SK-N-SH (cell line): Measurements from ENCODE around the gene TFPI. TPM values are rescaled to one million over a fixed set of nuclear protein-coding genes. Genes with fewer than 3 reads are reported as not detected.

Experiments used
- CTCF ChIA-PET: fragments of 300-600, 350-600 bp; formaldehyde crosslinking; extraction: SDS; loops from one replicate; lab custom pipeline; 2021; lab: Yijun Ruan, JAX
- POLR2A ChIA-PET: fragments of 350-600 bp; sonication (Branson Sonifier 250); formaldehyde crosslinking; extraction: SDS; loops from one replicate; lab custom pipeline; 2020; ENCODE audit warnings: antibody characterized with exemption, inconsistent platforms; lab: Yijun Ruan, JAX
- DNase-seq: peaks from one replicate; pipeline ENCODE4 v3.0.0; 2012
- H2AFZ ChIP-seq: fragments of 200-600 bp; sonication (generic); 2 replicates; pipeline ENCODE4 v1.8.1; 2016; ENCODE audit warnings: antibody characterized with exemption, mild to moderate bottlenecking, low read depth
- H3F3A ChIP-seq: fragments of 200-600 bp; sonication (generic); replicated peaks from 2 replicates; pipeline ENCODE3; 2016; ENCODE audit warnings: antibody characterized with exemption, mild to moderate bottlenecking; ENCODE audit not compliant: insufficient read depth
- H3K27ac ChIP-seq, 2 experiments: fragments of 200-500 bp in 1 of 2; fragments of 200-600 bp in 1 of 2; sonication (Bioruptor generic) in 1 of 2; sonication (generic), shearing (Covaris generic) in 1 of 2; 2 replicates each; pipeline versions ENCODE4 v1.5.1 to v1.6.1; 2014 to 2016; ENCODE audit warnings: low read depth in 2 of 2, inconsistent platforms in 1 of 2, low read length in 1 of 2, mild to moderate bottlenecking in 1 of 2, mixed read lengths in 1 of 2
- H3K27me3 ChIP-seq: fragments of 200-600 bp; sonication (generic), shearing (Covaris generic); 2 replicates; pipeline ENCODE4 v1.6.1; 2016; ENCODE audit warnings: mixed run types; ENCODE audit not compliant: insufficient read depth
- H3K36me3 ChIP-seq, 2 experiments: fragments of 200-500 bp in 1 of 2; fragments of 200-600 bp in 1 of 2; sonication (Bioruptor generic) in 1 of 2; sonication (generic) in 1 of 2; replicated peaks in 1 of 2; 2 replicates each; pipeline versions ENCODE3 to v1.5.1; 2014 to 2016; ENCODE audit warnings: low read length in 1 of 2, mild to moderate bottlenecking in 1 of 2; ENCODE audit not compliant: insufficient read depth in 2 of 2, control insufficient read depth in 1 of 2
- H3K4me1 ChIP-seq, 2 experiments: fragments of 200-500 bp in 1 of 2; fragments of 200-600 bp in 1 of 2; sonication (Bioruptor generic) in 1 of 2; sonication (generic), shearing (Covaris generic) in 1 of 2; 2 replicates each; pipeline versions ENCODE4 v1.5.1 to v1.6.1; 2014 to 2016; ENCODE audit warnings: low read depth in 1 of 2, low read length in 1 of 2, mixed run types in 1 of 2; ENCODE audit not compliant: insufficient read depth in 2 of 2, control insufficient read depth in 1 of 2
- H3K4me2 ChIP-seq: fragments of 200-600 bp; sonication (generic), shearing (Covaris generic); 2 replicates; pipeline ENCODE4 v1.6.1; 2017; ENCODE audit warnings: mixed run types
- H3K4me3 ChIP-seq, 2 experiments: fragments of 200-500 bp in 1 of 2; fragments of 200-600 bp in 1 of 2; sonication (Bioruptor generic) in 1 of 2; sonication (generic), shearing (Covaris generic) in 1 of 2; 2 replicates each; pipeline versions ENCODE4 v1.5.1 to v1.8.1; 2014 to 2016; ENCODE audit warnings: low read depth in 2 of 2, inconsistent platforms in 1 of 2, low read length in 1 of 2, mild to moderate bottlenecking in 1 of 2, mixed read lengths in 1 of 2, moderate library complexity in 1 of 2
- H3K79me2 ChIP-seq: fragments of 200-600 bp; sonication (generic); 2 replicates; pipeline ENCODE4 v1.8.1; 2017; ENCODE audit warnings: mild to moderate bottlenecking; ENCODE audit not compliant: insufficient read depth
- H3K9ac ChIP-seq: fragments of 200-600 bp; sonication (generic); 2 replicates; pipeline ENCODE4 v1.6.1; 2017; ENCODE audit warnings: mixed run types
- H3K9me2 ChIP-seq: fragments of 200-600 bp; sonication (generic); 2 replicates; pipeline ENCODE4 v1.6.1; 2017; ENCODE audit warnings: mixed run types
- H3K9me3 ChIP-seq: fragments of 200-600 bp; sonication (generic); 2 replicates; pipeline ENCODE4 v1.6.1; 2017; ENCODE audit warnings: mixed run types, mild to moderate bottlenecking, moderate library complexity
- H4K20me1 ChIP-seq: fragments of 200-600 bp; sonication (generic); 2 replicates; pipeline ENCODE4 v1.6.1; 2017; ENCODE audit warnings: mild to moderate bottlenecking, mixed run types; ENCODE audit not compliant: insufficient read depth
- CHD2 ChIP-seq: fragments of 150-350 bp; IDR thresholded peaks from 2 replicates; pipeline ENCODE4 v1.6.1; 2018; ENCODE audit warnings: low read length; ENCODE audit not compliant: partially characterized antibody
- CTCF ChIP-seq: fragments of 200-600 bp; sonication (generic); IDR thresholded peaks from 2 replicates; pipeline ENCODE4 v1.6.1; 2017; ENCODE audit warnings: antibody characterized with exemption, mild to moderate bottlenecking, moderate library complexity
- EP300 ChIP-seq, 2 experiments: IDR thresholded peaks; 2 replicates each; pipeline versions ENCODE4 v1.4.0 to v1.6.1; 2012; ENCODE audit warnings: borderline replicate concordance in 1 of 2, low read depth in 1 of 2, low read length in 1 of 2
- EZH2phosphoT487 ChIP-seq: fragments of 200-600 bp; sonication (generic); IDR thresholded peaks from 2 replicates; pipeline ENCODE4 v1.6.1; 2017; ENCODE audit warnings: low read depth, mixed run types, mild to moderate bottlenecking, antibody characterized with exemption, moderate library complexity, borderline replicate concordance
- FOXM1 ChIP-seq: IDR thresholded peaks from 2 replicates; pipeline ENCODE4 v1.4.0; 2012; ENCODE audit warnings: low read depth, mild to moderate bottlenecking
- GATA2 ChIP-seq: sonication (generic); formaldehyde crosslinking; IDR thresholded peaks from 2 replicates; pipeline ENCODE4 v1.5.0; 2020; ENCODE audit warnings: mild to moderate bottlenecking, missing genetic modification reagents
- IRF3 ChIP-seq: fragments of 150-350 bp; IDR thresholded peaks from 2 replicates; pipeline ENCODE4 v1.6.1; 2016; ENCODE audit warnings: mild to moderate bottlenecking, low read depth, low read length
- MEF2A ChIP-seq: IDR thresholded peaks from 2 replicates; pipeline ENCODE4 v1.4.0; 2012; ENCODE audit warnings: low read depth, borderline replicate concordance
- NFIC ChIP-seq: IDR thresholded peaks from 2 replicates; pipeline ENCODE4 v1.4.0; 2012; ENCODE audit warnings: borderline replicate concordance
- NRF1 ChIP-seq: IDR thresholded peaks from 2 replicates; pipeline ENCODE4 v1.6.1; 2012; ENCODE audit warnings: low read depth, mild to moderate bottlenecking, low read length
- PBX3 ChIP-seq: IDR thresholded peaks from 2 replicates; pipeline ENCODE4; 2012
- POLR2AphosphoS5 ChIP-seq: IDR thresholded peaks from 2 replicates; pipeline ENCODE4 v1.6.1; 2012; ENCODE audit warnings: low read depth, low read length
- RFX5 ChIP-seq: IDR thresholded peaks from 2 replicates; pipeline ENCODE4 v1.6.1; 2012; ENCODE audit warnings: mild to moderate bottlenecking, improper control_type of control experiment, low read length
- RXRA ChIP-seq: IDR thresholded peaks from 2 replicates; pipeline ENCODE4 v1.4.0; 2012; ENCODE audit warnings: low read depth, mild to moderate bottlenecking, borderline replicate concordance
- SIN3A ChIP-seq: IDR thresholded peaks from 2 replicates; pipeline ENCODE4 v1.6.1; 2012; ENCODE audit warnings: low read depth, mild to moderate bottlenecking, low read length, moderate library complexity, borderline replicate concordance
- TAF1 ChIP-seq: IDR thresholded peaks from 2 replicates; pipeline ENCODE4 v1.6.1; 2012; ENCODE audit warnings: low read depth, mild to moderate bottlenecking, low read length, moderate library complexity, borderline replicate concordance
- TCF12 ChIP-seq: IDR thresholded peaks from 2 replicates; pipeline ENCODE4 v1.4.0; 2012
- USF1 ChIP-seq: IDR thresholded peaks from 2 replicates; pipeline ENCODE4 v1.4.0; 2012; ENCODE audit warnings: low read depth, borderline replicate concordance
- USF2 ChIP-seq: fragments of 150-350 bp; IDR thresholded peaks from 2 replicates; pipeline ENCODE4 v1.6.1; 2017; ENCODE audit warnings: antibody characterized with exemption, low read length, low read depth, borderline replicate concordance
- WGBS: methylation state at CpG from one replicate; pipeline ENCODE4 v1.1.6; 2017; ENCODE audit warnings: low lambda C conversion rate; 5-methylcytosine and 5-hydroxymethylcytosine counted together
- polyA plus RNA-seq, 3 experiments: library from polyadenylated mRNA; depleted of rRNA; stranded (reverse); fragments of >200 nt; gene quantifications; 2 replicates each; pipeline ENCODE4 v1.2.3, GENCODE V29; 2012

TFPI gene
- polyA plus RNA-seq, 1 of the 3 experiments (the other 2 are of a cell fraction) = 2.1 TPM

GRCh38 chr2:187438455-187438854 lies 115.8 kb downstream of the TFPI start:
- ChIA-PET CTCF (no interaction called here), POLR2A (no interaction called here)
- Histone ChIP-seq H3K36me3 (peaks cover 0 to 3% of the 10 kb centered on the region in 2 experiments), H3K27ac (no peak overlapping the region), H3F3A (peaks cover 11% of the 10 kb centered on the region), H3K9me3 (no peaks in the 10 kb centered on the region), H4K20me1 (no peaks in the 10 kb centered on the region), H3K79me2 (no peaks in the 10 kb centered on the region), H3K9ac (no peak overlapping the region), H3K4me2 (no peak overlapping the region), H3K4me3 (no peak overlapping the region), H3K4me1 (peaks cover 0 to 10% of the 10 kb centered on the region in 2 experiments; a peak in 2 of 4 replicates), H3K9me2 (0 out of 2 replicates have a peak, but pooled peaks cover 3% of the 10 kb centered on the region), H2AFZ (no peak overlapping the region), H3K27me3 (no peaks in the 10 kb centered on the region)
- no peak for DNase-seq
- no peak for TF ChIP-seq EZH2phosphoT487
- TF ChIP-seq TCF12 = no peak
- no peak for TF ChIP-seq CHD2
- TF ChIP-seq FOXM1 = no peak
- TF ChIP-seq NRF1 = no peak
- TF ChIP-seq CTCF = no peak
- no peak for TF ChIP-seq MEF2A
- TF ChIP-seq PBX3 = no peak
- TF ChIP-seq RFX5 = no peak
- TF ChIP-seq IRF3 = no peak
- TF ChIP-seq POLR2AphosphoS5 = no peak
- no peak for TF ChIP-seq NFIC
- TF ChIP-seq GATA2 = no peak
- no peak for TF ChIP-seq SIN3A
- WGBS = 96% methylated on average over 1 of the region's 1 CpG

GRCh38 chr2:187435756-187436155 lies 118.5 kb downstream of the TFPI start:
- ChIA-PET POLR2A (no interaction called here), CTCF (no interaction called here)
- no peak for TF ChIP-seq RXRA
- TF ChIP-seq EP300 (IDR thresholded peaks at IDR 0.05; ENCODE audit: borderline replicate concordance in 1 of 2, low read depth in 1 of 2, low read length in 1 of 2) = no peak
- TF ChIP-seq TAF1 = no peak
- no peak for TF ChIP-seq USF1
- TF ChIP-seq PBX3 = no peak
- no peak for TF ChIP-seq USF2
- no peak for DNase-seq
- Histone ChIP-seq H3K36me3 (peaks cover 0 to 3% of the 10 kb centered on the region in 2 experiments), H3F3A (peaks cover 11% of the 10 kb centered on the region), H3K27me3 (no peaks in the 10 kb centered on the region), H3K9me3 (no peaks in the 10 kb centered on the region), H3K9ac (no peak overlapping the region), H4K20me1 (no peaks in the 10 kb centered on the region), H3K4me3 (no peak overlapping the region), H3K27ac (no peak overlapping the region), H3K4me2 (no peak overlapping the region), H3K79me2 (no peaks in the 10 kb centered on the region), H3K4me1 (peaks cover 0 to 10% of the 10 kb centered on the region in 2 experiments; a peak in 2 of 4 replicates), H3K9me2 (0 out of 2 replicates have a peak, but pooled peaks cover 3% of the 10 kb centered on the region), H2AFZ (no peak overlapping the region)
- 47% methylated on average over 4 of the region's 4 CpGs for WGBS
